Left lung (tissue), 10 donors: ENCODE results near the gene BTBD9. TPM values are rescaled to one million over a fixed set of nuclear protein-coding genes. Genes with fewer than 3 reads are reported as not detected.

ENCODE experiments used
- ATAC-seq: fragments of 200-7000 bp; cut with Tn5 transposase; one replicate; pipeline ENCODE4 v1.9.1; 2020; ENCODE audit warnings: moderate library complexity
- DNase-seq, 4 donors: peaks; one replicate each; pipeline ENCODE4 v3.0.0-alpha.2; 2013 to 2020
- H3K27ac ChIP-seq, 2 donors: fragments of 200-600 bp; sonication (generic) in 1 of 2; one replicate each; pipeline versions ENCODE4 v1.5.0 to v1.8.0; 2020 to 2021
- H3K27me3 ChIP-seq, 2 donors: fragments of 200-600 bp; sonication (generic) in 1 of 2; one replicate each; pipeline versions ENCODE4 v1.5.0 to v1.8.0; 2020 to 2021
- H3K36me3 ChIP-seq, 2 donors: fragments of 200-600 bp; sonication (generic) in 1 of 2; one replicate each; pipeline versions ENCODE4 v1.5.0 to v1.8.0; 2020 to 2021
- H3K4me1 ChIP-seq, 2 donors: fragments of 200-600 bp; one replicate each; pipeline ENCODE4 v1.8.0; 2021
- H3K4me3 ChIP-seq, 2 donors: fragments of 200-600 bp; sonication (generic) in 1 of 2; one replicate each; pipeline versions ENCODE4 v1.5.0 to v1.8.0; 2020 to 2021; ENCODE audit warnings: mild to moderate bottlenecking in 1 of 2
- H3K9me3 ChIP-seq, 2 donors: fragments of 200-600 bp; sonication (generic) in 1 of 2; one replicate each; pipeline versions ENCODE4 v1.5.0 to v1.8.0; 2020 to 2021
- intact Hi-C, 2 donors: fragments of 100-400 bp; cut with DNase I; formaldehyde crosslinking; loops; one replicate each; pipeline versions ENCODE4 v1.11.2 to v1.14.2; 2022
- polyA plus RNA-seq, 6 donors: library from polyadenylated mRNA; unstranded; fragments of 120-200 nt; gene quantifications; one replicate each; pipeline ENCODE4 v1.2.1, GENCODE V29; 2013; ENCODE audit not compliant: insufficient read length in 6 of 6
- total RNA-seq, 2 donors: library from RNA; stranded (reverse); fragmentation: NEBNext Ultra II Directional; extraction: Animal tissue kit (Norgen Biotek cat#: 25700); gene quantifications; one replicate each; pipeline ENCODE4 v1.2.1, GENCODE V29; 2021
- TF ChIP-seq, protein P1 (sequence below), 2 donors: fragments of 200-600 bp; sonication (generic) in 1 of 2; IDR thresholded peaks; one replicate each; pipeline versions ENCODE4 v1.5.0 to v1.8.0; 2021; ENCODE audit warnings: antibody characterized with exemption in 2 of 2
- donor health status: DM: no; HTN: yes; CAD: no.
- donor health status: DM: no; HTN: no; CAD: no.

BTBD9 gene
- total and polyA plus RNA-seq, 8 donors, result 14.2 to 44.0 (median 16.0) TPM

DNA sequence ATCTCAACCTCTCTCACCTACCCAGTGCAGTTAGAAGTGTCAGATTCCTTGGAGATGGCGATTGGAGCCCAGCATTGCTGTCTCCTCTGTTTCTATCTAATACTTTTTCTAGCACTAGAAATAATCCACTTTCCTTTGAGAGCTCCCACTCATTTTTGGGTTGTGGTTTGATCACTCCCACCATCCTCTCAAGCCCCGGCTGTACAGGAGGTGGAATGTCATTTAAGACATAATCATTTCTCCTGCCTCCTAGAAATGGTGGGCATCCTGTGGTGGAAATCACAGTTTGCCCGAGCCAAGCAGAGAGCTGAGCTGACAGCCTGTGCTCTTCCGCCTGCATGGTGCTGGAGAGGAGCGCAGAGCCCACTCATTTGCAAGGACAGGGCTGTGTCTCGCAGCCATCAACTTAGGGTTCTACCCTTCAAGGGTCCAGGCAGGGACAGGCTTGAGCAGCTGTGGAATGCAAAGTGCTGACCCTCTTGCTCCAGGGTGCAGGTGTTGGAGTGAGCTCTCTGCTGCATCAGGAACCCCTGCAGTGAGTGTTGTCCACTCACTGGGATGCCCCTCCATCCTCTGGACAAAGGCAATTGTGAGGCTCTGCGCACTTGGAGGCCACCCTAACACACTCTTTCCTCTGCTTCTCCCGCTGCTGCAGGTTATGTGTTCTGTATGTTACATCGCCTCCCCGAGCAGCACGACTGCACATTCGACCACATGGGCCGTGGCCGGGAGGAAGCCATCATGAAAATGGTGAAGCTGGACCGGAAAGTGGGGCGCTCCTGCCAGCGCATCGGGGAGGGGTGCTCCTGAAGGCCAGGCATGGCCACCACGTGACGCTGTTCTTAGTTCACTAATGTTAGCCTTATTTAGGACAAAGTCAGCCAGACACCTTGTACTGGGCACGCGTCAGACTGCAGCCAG is 487.9 kb downstream of the BTBD9 start:
- Histone ChIP-seq H3K4me3 (no peak overlapping the region), H3K36me3 (peaks cover 0 to 36% of the 10 kb centered on the region in 2 donors), H3K27me3 (no peaks in the 10 kb centered on the region), H3K9me3 (no peaks in the 10 kb centered on the region), H3K27ac (no peak overlapping the region), H3K4me1 (peaks cover 3 to 40% of the 10 kb centered on the region in 2 donors)
- no peak for DNase-seq
- no peak for ATAC-seq
- TF ChIP-seq, protein P1, sequence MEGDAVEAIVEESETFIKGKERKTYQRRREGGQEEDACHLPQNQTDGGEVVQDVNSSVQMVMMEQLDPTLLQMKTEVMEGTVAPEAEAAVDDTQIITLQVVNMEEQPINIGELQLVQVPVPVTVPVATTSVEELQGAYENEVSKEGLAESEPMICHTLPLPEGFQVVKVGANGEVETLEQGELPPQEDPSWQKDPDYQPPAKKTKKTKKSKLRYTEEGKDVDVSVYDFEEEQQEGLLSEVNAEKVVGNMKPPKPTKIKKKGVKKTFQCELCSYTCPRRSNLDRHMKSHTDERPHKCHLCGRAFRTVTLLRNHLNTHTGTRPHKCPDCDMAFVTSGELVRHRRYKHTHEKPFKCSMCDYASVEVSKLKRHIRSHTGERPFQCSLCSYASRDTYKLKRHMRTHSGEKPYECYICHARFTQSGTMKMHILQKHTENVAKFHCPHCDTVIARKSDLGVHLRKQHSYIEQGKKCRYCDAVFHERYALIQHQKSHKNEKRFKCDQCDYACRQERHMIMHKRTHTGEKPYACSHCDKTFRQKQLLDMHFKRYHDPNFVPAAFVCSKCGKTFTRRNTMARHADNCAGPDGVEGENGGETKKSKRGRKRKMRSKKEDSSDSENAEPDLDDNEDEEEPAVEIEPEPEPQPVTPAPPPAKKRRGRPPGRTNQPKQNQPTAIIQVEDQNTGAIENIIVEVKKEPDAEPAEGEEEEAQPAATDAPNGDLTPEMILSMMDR (IDR thresholded peaks at IDR 0.05), result no peak
- intact Hi-C loops, result no loop called here

DNA sequence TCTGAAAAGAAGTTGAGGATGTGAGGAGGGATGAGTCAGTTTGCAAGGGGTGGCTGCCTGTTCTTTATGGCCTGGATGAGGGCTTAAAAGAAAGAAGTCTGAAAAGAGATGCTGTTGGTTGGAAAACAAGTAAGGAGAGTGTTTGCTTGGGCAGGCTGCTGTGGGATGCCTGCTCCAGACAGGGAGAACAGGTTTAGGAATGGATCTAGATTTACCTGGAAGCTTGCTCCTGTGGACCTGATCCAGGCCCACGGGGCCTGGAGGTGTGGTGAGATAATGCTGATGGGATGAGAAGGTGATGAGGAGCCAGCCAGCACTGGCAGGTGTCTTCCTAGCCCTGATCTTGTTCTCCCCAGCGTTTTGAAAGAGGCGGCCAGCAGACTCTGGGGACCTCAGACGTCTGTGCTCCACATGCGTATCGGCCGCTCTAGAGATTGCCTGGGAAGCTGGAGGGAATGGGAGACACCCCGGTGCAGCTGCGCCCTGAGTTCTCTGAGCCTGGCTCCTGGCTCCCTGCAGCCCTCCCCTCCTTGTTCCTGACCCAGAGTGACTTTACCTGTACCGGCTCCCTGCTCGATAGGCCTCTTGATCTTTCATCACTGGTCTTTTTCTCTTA is 488.9 kb downstream of the BTBD9 start:
- intact Hi-C loops, result no loop called here

DNA sequence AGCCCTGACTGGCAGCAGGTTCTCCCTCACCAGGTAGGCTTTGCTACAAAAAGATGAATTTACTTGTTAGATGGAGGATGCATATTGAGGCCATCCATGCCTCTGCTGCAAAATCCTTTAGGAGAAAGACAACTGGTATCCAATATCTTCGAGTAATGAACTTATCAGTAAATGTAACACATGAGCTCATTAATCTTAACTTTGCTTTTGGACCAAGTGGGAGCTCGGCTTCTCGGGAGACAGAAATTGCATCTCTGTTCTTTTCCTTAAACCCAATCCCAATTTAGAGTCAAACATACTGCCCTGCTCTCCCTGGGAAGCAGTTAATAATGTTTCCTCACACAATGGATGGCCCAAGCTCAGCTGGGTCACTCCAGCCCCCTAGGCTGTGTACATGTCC is 489.7 kb downstream of the BTBD9 start:
- Histone ChIP-seq H3K4me1 (peaks cover 3 to 35% of the 10 kb centered on the region in 2 donors), H3K4me3 (no peak overlapping the region), H3K9me3 (no peaks in the 10 kb centered on the region), H3K27me3 (no peaks in the 10 kb centered on the region), H3K36me3 (peaks cover 0 to 47% of the 10 kb centered on the region in 2 donors), H3K27ac (no peak overlapping the region)
- intact Hi-C loops, result no loop called here
- ATAC-seq, result no peak
- TF ChIP-seq, protein P1 (IDR thresholded peaks at IDR 0.05), result no peak
- DNase-seq, result no peak

More for the DNA sequence above, 488.9 kb downstream of the BTBD9 start:
- DNase-seq (no peak), ATAC-seq (no peak)
- no peak overlapping the region for H3K27ac ChIP-seq
- H3K27me3 ChIP-seq, result no peaks in the 10 kb centered on the region
- peaks cover 0 to 44% of the 10 kb centered on the region in 2 donors for H3K36me3 ChIP-seq
- no peaks in the 10 kb centered on the region for H3K9me3 ChIP-seq
- TF ChIP-seq, protein P1 (IDR thresholded peaks at IDR 0.05), result no peak
- H3K4me3 ChIP-seq, result no peak overlapping the region
- H3K4me1 ChIP-seq, result peaks cover 3 to 43% of the 10 kb centered on the region in 2 donors

DNA sequence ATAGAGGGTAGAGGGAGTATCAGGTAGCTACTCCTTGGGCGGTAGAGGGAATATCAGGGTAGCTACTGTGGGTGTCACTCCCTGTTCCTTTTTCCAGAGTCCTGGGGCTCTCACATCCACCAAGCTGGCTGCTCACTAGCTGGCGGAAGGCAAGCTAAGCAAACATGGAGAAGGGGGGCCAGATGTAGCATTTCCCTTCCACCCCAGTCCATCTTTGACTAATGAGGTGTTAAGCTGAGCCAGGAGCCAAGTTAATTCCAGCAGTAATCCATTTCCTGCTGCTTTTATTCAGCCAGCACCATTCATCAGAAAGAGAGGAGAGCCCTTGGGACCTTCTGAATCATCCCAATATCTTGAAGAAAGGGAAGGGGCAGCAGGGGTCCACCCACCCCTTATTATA is 490.2 kb downstream of the BTBD9 start:
- ATAC-seq (peak; percentile 36), DNase-seq (peak in 2 of 4 donors; percentile 83 to 87)
- Histone ChIP-seq H3K4me3 (no peak overlapping the region), H3K9me3 (no peaks in the 10 kb centered on the region), H3K27ac (no peak overlapping the region), H3K4me1 (peaks cover 3 to 30% of the 10 kb centered on the region in 2 donors), H3K36me3 (peaks cover 0 to 49% of the 10 kb centered on the region in 2 donors), H3K27me3 (no peaks in the 10 kb centered on the region)
- TF ChIP-seq, protein P1 (IDR thresholded peaks at IDR 0.05), result no peak
- intact Hi-C loops, result no loop called here

DNA sequence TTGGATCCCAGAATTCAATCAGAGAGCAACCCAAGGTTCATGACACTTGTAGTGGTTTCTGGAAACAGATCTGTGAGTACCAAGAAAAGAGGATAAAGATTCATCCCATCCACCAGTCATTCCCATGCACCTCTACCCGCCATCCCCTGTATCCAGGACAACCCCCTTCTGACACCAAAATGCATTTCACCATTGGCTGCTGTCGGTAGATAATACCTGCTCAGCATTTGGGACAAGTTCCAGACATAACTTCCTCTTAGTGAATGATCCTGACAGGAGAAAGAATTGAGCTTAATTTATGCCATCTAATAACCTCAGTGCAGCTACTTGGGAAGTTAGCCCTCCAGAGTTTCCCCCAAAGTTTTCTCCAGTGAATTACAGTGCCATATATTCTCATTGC is 491.1 kb downstream of the BTBD9 start:
- TF ChIP-seq, protein P1 (IDR thresholded peaks at IDR 0.05), result no peak
- intact Hi-C loops, result no loop called here
- ATAC-seq (no peak), DNase-seq (no peak)
- Histone ChIP-seq H3K4me3 (no peak overlapping the region), H3K27me3 (no peaks in the 10 kb centered on the region), H3K36me3 (peaks cover 0 to 44% of the 10 kb centered on the region in 2 donors), H3K4me1 (peaks cover 3 to 22% of the 10 kb centered on the region in 2 donors), H3K27ac (no peak overlapping the region), H3K9me3 (no peaks in the 10 kb centered on the region)
